Thyroid gland (tissue), 4 donors: ENCODE measurements around the gene INKA1. TPM values are rescaled to one million over a fixed set of nuclear protein-coding genes. Genes with fewer than 3 reads are reported as not detected.

Experiments used
- DNase-seq, 2 donors: peaks; one replicate each; pipeline ENCODE4 v3.0.0-alpha.2; 2019
- H3K27ac ChIP-seq, 3 donors: fragments of 200-600 bp; sonication (generic); 1 replicate in 2 of 3; 2 replicates in 1 of 3; pipeline ENCODE4 v1.5.1; 2016 to 2019; ENCODE audit warnings: mild to moderate bottlenecking in 1 of 3, moderate library complexity in 1 of 3
- H3K27me3 ChIP-seq: fragments of 200-600 bp; sonication (generic); one replicate; pipeline ENCODE4 v1.5.1; 2019
- H3K36me3 ChIP-seq, 2 donors: fragments of 200-600 bp; sonication (generic); one replicate each; pipeline ENCODE4 v1.5.1; 2016 to 2019
- H3K4me1 ChIP-seq, 2 donors: fragments of 200-600 bp; sonication (generic); one replicate each; pipeline ENCODE4 v1.5.1; 2017 to 2019
- H3K4me3 ChIP-seq, 3 donors: fragments of 200-600 bp; sonication (generic); replicated peaks in 1 of 3; 1 replicate in 2 of 3; 2 replicates in 1 of 3; pipeline ENCODE4 v1.5.1; 2016; ENCODE audit warnings: mild to moderate bottlenecking in 1 of 3
- H3K9me3 ChIP-seq: fragments of 200-600 bp; sonication (generic); one replicate; pipeline ENCODE4 v1.5.1; 2017
- CTCF ChIP-seq, 6 experiments: fragments of 200-600 bp in 3 of 6; fragments of 450-650 bp in 3 of 6; sonication (generic) in 3 of 6; IDR thresholded peaks; one replicate each; pipeline ENCODE4 v1.5.1; 2016 to 2019; ENCODE audit warnings: antibody characterized with exemption in 6 of 6, mild to moderate bottlenecking in 2 of 6, inconsistent platforms in 1 of 6, moderate library complexity in 1 of 6
- POLR2A ChIP-seq, 2 donors: fragments of 450-650 bp; IDR thresholded peaks; one replicate each; pipeline ENCODE4 v1.6.1; 2017; ENCODE audit warnings: antibody characterized with exemption in 2 of 2, mild to moderate bottlenecking in 2 of 2, moderate library complexity in 1 of 2
- WGBS, 2 donors: methylation state at CpG; one replicate each; pipeline ENCODE4 v1.1.5; 2017; 5-methylcytosine and 5-hydroxymethylcytosine counted together
- intact Hi-C: fragments of 100-400 bp; cut with DNase I; formaldehyde crosslinking; loops from one replicate; pipeline ENCODE4 v1.15.1; 2023
- total RNA-seq, 4 donors: library from RNA; depleted of rRNA; stranded (reverse); fragments of >200 nt; gene quantifications; one replicate each; pipeline ENCODE4 v1.2.3, GENCODE V29; 2016

INKA1 gene
- total RNA-seq, 4 donors from 2014 or later = 3.1 to 7.3 (median 5.6) TPM

- peak overlapping the region; percentile 91 to 96 (median 94) for H3K27ac ChIP-seq
- peak in 1 of 2 donors; percentile 18 for DNase-seq
- no peaks in the 10 kb centered on the region for H3K9me3 ChIP-seq
- TF ChIP-seq CTCF (IDR thresholded peaks at IDR 0.05) (no peak), POLR2A (IDR thresholded peaks at IDR 0.05) (no peak)
- intact Hi-C loops = loop anchor here (2.0 kb wide), 1 partner anchor 37 kb away; no protein-coding TSS in a partner anchor
- peaks cover 12 to 37% of the 10 kb centered on the region in 2 donors for H3K4me1 ChIP-seq
- H3K4me3 ChIP-seq = no peak overlapping the region
- 43 to 70% methylated on average over 5 to 7 of the region's 11 CpGs for WGBS, 2 donors
- no peaks in the 10 kb centered on the region for H3K27me3 ChIP-seq
- H3K36me3 ChIP-seq = peaks cover 6 to 15% of the 10 kb centered on the region in 2 donors
Measured at GRCh38 chr3:49805897-49806701, 3.0 kb downstream of the INKA1 start.

- Histone ChIP-seq H3K36me3 (peaks cover 6 to 17% of the 10 kb centered on the region in 2 donors), H3K4me1 (peaks cover 12 to 37% of the 10 kb centered on the region in 2 donors), H3K4me3 (no peak overlapping the region), H3K27ac (peak overlapping the region in 2 of 3 donors; percentile 94 to 96), H3K9me3 (no peaks in the 10 kb centered on the region), H3K27me3 (no peaks in the 10 kb centered on the region)
- DNase-seq = no peak
- TF ChIP-seq POLR2A (IDR thresholded peaks at IDR 0.05) (no peak), CTCF (IDR thresholded peaks at IDR 0.05) (no peak)
- 80 to 81% methylated on average over 1 to 2 of the region's 2 CpGs for WGBS, 2 donors
- intact Hi-C loops = no loop called here
Measured at GRCh38 chr3:49806850-49807249, 3.8 kb downstream of the INKA1 start.

- Histone ChIP-seq H3K36me3 (peaks cover 6 to 17% of the 10 kb centered on the region in 2 donors), H3K9me3 (no peaks in the 10 kb centered on the region), H3K27ac (peak overlapping the region in 1 of 3 donors; percentile 96), H3K4me1 (peaks cover 17 to 43% of the 10 kb centered on the region in 2 donors), H3K27me3 (no peaks in the 10 kb centered on the region), H3K4me3 (no peak overlapping the region)
- WGBS, 2 donors = 85 to 89% methylated on average over 7 to 13 of the region's 13 CpGs
- TF ChIP-seq CTCF (IDR thresholded peaks at IDR 0.05) (no peak), POLR2A (IDR thresholded peaks at IDR 0.05) (no peak)
- no peak for DNase-seq
- intact Hi-C loops = no loop called here
Measured at GRCh38 chr3:49807431-49808114, 4.5 kb downstream of the INKA1 start.

GRCh38 chr3:49812916-49813496 is 9.9 kb downstream of the INKA1 start:
- H3K4me3 ChIP-seq = peak overlapping the region in 1 of 3 donors; percentile 33
- DNase-seq = peak; percentile 84 to 87
- H3K27me3 ChIP-seq = no peaks in the 10 kb centered on the region
- H3K27ac ChIP-seq = peak overlapping the region; percentile 74 to 92 (median 90)
- H3K9me3 ChIP-seq = no peaks in the 10 kb centered on the region
- peaks cover 15 to 22% of the 10 kb centered on the region in 2 donors for H3K4me1 ChIP-seq
- TF ChIP-seq POLR2A (IDR thresholded peaks at IDR 0.05) (no peak), CTCF (IDR thresholded peaks at IDR 0.05) (no peak)
- intact Hi-C loops = no loop called here
- 28 to 50% methylated on average over 5 of the region's 9 CpGs for WGBS, 2 donors
- H3K36me3 ChIP-seq = peaks cover 6 to 17% of the 10 kb centered on the region in 2 donors
